ENCODE measurements around the gene THAP9.

Gene THAP9

GRCh38 chr4:82885410-82885809 is 15.1 kb upstream of the THAP9 start:
- TF ChIP-seq SP1 (IDR thresholded peaks at IDR 0.05) (no peak), FOXM1 (IDR thresholded peaks at IDR 0.05; ENCODE audit: borderline replicate concordance) (no peak)
- TF ChIP-seq, protein P1, sequence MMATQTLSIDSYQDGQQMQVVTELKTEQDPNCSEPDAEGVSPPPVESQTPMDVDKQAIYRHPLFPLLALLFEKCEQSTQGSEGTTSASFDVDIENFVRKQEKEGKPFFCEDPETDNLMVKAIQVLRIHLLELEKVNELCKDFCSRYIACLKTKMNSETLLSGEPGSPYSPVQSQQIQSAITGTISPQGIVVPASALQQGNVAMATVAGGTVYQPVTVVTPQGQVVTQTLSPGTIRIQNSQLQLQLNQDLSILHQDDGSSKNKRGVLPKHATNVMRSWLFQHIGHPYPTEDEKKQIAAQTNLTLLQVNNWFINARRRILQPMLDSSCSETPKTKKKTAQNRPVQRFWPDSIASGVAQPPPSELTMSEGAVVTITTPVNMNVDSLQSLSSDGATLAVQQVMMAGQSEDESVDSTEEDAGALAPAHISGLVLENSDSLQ (IDR thresholded peaks at IDR 0.05) = peak; percentile 68
- DNase-seq (ENCODE audit: extremely low spot score) = no peak
- CTCF ChIA-PET = no interaction called here
- POLR2A ChIA-PET = interaction anchor here (1.7 to 2.1 kb wide), 3 partner anchors 14 to 456 kb away, joined by 3 to 16 read pairs (median 7); partner anchors contain the start of gene THAP9

DNA sequence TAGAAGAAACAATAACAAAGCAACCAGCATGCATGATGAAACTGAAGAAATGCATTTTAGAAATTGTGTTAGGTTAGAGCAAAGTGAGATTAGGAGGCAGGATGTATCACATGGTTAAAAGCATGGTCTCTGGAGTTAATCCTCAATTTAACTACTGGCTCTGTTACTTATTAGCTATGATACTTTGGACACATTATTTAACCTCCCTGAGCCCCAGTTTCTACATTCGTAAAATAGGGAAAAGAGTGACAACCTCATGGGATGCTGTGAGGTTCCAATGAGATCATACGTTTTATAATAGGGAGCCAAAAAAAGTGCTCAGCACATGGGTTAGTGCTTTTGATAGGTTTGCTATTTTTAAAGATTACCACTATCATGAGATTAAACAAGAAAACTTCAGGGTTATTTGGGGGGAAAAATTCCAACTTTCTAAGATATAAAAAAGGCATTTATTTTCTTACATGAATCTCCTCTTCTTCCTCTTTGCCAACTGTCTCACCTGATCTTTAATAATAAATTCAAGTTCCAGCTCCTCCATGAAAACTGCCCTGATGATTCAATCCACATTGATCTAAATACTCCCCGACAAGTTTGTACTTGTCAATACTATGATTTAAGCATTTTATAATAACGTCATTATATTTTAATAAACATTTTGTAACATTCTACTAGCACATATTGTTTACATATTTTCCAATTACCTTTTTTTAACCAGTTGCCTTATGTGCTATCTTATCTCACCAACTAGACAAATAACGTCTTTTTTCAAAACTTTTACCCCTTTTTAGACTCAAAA is 14.2 kb upstream of the THAP9 start:
- DNase-seq (ENCODE audit: extremely low spot score) = no peak
- POLR2A ChIA-PET = interaction anchor here (1.7 to 2.1 kb wide), 3 partner anchors 13 to 457 kb away, joined by 3 to 16 read pairs (median 7); partner anchors contain the start of gene THAP9
- TF ChIP-seq HDGF (IDR thresholded peaks at IDR 0.05; ENCODE audit: borderline replicate concordance) (no peak), LEF1 (IDR thresholded peaks at IDR 0.05; ENCODE audit: borderline replicate concordance) (no peak), FOXK2 (IDR thresholded peaks at IDR 0.05) (no peak), SP1 (IDR thresholded peaks at IDR 0.05) (no peak), ELF4 (IDR thresholded peaks at IDR 0.05) (no peak), BHLHE40 (IDR thresholded peaks at IDR 0.05; ENCODE audit: borderline replicate concordance) (no peak), ARNT (IDR thresholded peaks at IDR 0.05) (no peak), FOXM1 (IDR thresholded peaks at IDR 0.05; ENCODE audit: borderline replicate concordance) (no peak), TARDBP (IDR thresholded peaks at IDR 0.05) (no peak), SUZ12 (IDR thresholded peaks at IDR 0.05) (no peak)
- CTCF ChIA-PET = interaction anchor here (0.8 kb wide), 1 partner anchor 441 kb away, joined by 3 read pairs; no protein-coding TSS in a partner anchor

DNA sequence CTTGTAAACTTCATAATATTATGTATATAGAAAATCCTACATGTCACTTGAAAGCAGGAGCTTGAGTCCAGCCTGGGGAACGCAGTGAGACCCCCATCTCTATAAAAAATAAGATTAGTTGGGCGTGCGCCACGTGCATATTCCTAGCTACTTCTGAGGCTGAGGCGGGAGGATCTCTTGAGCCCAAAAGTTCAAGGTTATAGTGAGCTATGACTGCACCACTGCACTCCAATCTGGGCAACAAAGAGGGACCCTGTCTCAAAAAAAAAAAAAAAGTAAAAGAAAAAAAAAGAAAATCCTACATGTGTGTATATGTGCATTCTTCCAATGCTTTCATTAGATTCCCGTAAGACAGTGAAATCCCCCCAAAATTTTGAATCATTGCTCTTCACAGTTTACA is 11.2 kb upstream of the THAP9 start:
- ChIA-PET CTCF (interaction anchor here (0.6 to 0.7 kb wide), 3 partner anchors 8 to 1422 kb away, joined by 3 to 7 read pairs (median 3); no protein-coding TSS in a partner anchor), POLR2A (interaction anchor here (0.9 to 4.4 kb wide), 2 partner anchors 10 to 122 kb away, joined by 3 to 39 read pairs; partner anchors contain the start of genes LIN54 and THAP9)
- peak; percentile 59; the same call in 1 of the 2 replicates for TF ChIP-seq ZNF384 (IDR thresholded peaks at IDR 0.05)
- no peak for TF ChIP-seq FOXK2 (IDR thresholded peaks at IDR 0.05)
- DNase-seq (ENCODE audit: extremely low spot score) = no peak

DNA sequence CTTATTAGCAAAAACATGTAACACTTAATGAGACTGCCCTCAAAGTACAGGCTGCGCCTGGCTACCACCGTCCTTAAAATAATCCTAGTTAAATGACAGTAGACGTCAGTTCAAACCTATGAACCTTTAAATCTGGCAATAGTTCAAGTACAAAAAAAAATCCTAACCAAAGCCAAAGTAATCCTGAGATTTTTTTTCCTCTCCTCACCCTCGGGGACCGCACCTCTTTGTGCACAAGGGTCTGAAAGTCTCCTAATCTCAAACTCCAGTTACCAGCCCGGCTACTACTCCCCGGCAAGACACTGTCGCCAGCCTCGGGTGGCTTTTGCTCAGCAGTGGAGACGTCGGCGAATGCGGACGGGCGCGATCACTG is 10.0 kb upstream of the THAP9 start:
- ChIA-PET CTCF (no interaction called here), POLR2A (interaction anchor here (4.4 kb wide), 1 partner anchor 9 kb away, joined by 39 read pairs; the partner anchor contains the start of gene THAP9)
- TF ChIP-seq FOXM1 (IDR thresholded peaks at IDR 0.05; ENCODE audit: borderline replicate concordance) (0 out of 2 replicates have a peak, but pooled peaks have one; percentile 40), ARNT (IDR thresholded peaks at IDR 0.05) (no peak)
- DNase-seq (ENCODE audit: extremely low spot score) = no peak

DNA sequence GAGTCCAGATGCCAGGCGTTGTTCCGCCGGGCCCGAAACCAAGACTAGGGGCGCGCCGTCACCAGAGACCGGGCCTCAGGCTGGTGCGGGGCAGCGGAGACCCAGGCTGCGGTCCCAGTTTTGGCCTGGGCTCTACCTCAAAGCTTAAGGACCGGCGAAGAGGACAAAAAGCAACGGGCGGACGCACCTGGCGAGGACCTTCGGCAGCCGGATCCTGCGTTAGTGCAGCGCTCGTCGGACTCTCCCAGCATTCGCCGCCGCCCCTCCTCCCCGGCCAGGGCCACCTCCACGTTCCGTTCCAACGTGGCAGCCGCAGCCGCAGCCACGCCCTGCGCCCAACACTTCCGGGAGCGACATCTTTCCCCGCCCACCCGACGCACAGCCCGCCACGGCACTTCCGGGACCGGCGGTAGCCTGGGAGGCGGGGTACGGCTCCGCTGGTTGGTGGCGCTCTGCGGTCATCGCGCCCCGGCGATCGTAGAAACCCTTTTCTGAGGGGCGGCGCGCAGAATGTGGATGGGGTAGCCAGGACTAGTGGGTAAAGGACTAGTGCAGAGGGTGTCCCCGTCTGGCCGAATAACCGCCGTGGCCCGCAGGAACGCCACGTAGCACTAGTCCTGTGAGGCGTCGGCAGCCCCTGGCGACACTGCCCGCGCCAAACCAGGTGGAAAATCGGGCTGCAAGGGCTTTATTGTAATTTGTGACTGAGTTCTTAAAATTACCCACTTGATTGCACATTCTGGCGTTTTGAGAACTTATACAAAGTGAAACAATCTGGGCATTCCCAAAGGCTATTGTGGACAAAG is 9.4 kb upstream of the THAP9 start, which contains the start of gene SEC31A:
Gene SEC31A, minus strand, starts transcription at position 253 of the 806 bp plus-strand sequence. CDS start 9,217 bp downstream, outside the sequence.
- CTCF ChIA-PET = no interaction called here
- no peak for TF ChIP-seq BHLHE40 (IDR thresholded peaks at IDR 0.05; ENCODE audit: borderline replicate concordance)
- no peak for TF ChIP-seq TARDBP (IDR thresholded peaks at IDR 0.05)
- TF ChIP-seq FOXM1 (IDR thresholded peaks at IDR 0.05; ENCODE audit: borderline replicate concordance) = no peak
- TF ChIP-seq, protein P1 (IDR thresholded peaks at IDR 0.05) = peak; percentile 42; the same call in 1 of the 2 replicates
- no peak for TF ChIP-seq ZNF384 (IDR thresholded peaks at IDR 0.05)
- no peak for TF ChIP-seq HDGF (IDR thresholded peaks at IDR 0.05; ENCODE audit: borderline replicate concordance)
- no peak for TF ChIP-seq FOXK2 (IDR thresholded peaks at IDR 0.05)
- no peak for TF ChIP-seq FOXA1 (IDR thresholded peaks at IDR 0.05)
- peak; percentile 97 for TF ChIP-seq ELF4 (IDR thresholded peaks at IDR 0.05)
- TF ChIP-seq L3MBTL2 (conservative IDR thresholded peaks at IDR 0.05) = peak; percentile 73
- TF ChIP-seq CTBP1 (IDR thresholded peaks at IDR 0.05; ENCODE audit: borderline replicate concordance) = peak; percentile 14; the same call in 1 of the 2 replicates
- POLR2A ChIA-PET = interaction anchor here (1.0 to 4.4 kb wide), 2 partner anchors 8 to 144 kb away, joined by 4 to 39 read pairs; partner anchors contain the start of genes COPS4 and THAP9
- DNase-seq (ENCODE audit: extremely low spot score) = peak; percentile 85

DNA sequence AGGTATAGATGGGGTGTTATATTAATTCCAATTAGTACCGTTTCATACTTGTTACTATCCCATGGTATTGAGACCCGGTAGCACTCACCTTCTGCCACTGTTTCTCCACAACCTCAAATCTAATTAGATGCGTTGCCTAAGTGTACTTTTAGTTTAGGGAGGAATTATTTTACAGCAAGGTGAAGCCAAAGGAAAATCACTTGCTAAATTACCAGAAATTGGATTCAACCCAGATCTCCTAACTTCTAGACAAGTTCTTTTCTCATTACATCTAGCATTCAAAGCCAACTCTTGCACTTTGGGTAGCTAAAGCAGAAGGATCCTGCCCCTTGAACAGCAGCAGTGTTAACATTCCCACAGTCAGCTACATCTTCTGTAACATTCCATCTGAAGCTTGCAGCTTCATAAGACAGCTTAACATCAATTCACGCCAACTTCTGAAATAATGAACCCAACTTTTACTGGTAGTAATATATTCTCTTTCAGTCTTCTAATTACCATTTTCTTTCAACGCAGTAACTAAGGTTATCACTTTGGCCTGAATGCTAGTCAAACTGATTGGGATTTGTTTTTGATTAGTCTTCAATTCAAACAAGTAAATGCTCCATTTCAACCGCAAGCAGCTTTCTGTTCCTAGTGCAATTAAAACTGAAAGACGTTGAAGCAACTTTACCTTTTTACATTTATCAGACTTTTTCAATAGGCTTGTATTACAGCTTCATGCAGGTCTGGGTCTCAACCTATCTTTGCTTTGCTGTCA is 8.6 kb upstream of the THAP9 start:
- TF ChIP-seq ZNF384 (IDR thresholded peaks at IDR 0.05) (no peak), TARDBP (IDR thresholded peaks at IDR 0.05) (no peak), ARNT (IDR thresholded peaks at IDR 0.05) (no peak), FOXM1 (IDR thresholded peaks at IDR 0.05; ENCODE audit: borderline replicate concordance) (no peak), ELF4 (IDR thresholded peaks at IDR 0.05) (no peak), FOXA1 (IDR thresholded peaks at IDR 0.05) (no peak)
- ChIA-PET CTCF (interaction anchor here (0.8 kb wide), 1 partner anchor 153 kb away, joined by 5 read pairs; no protein-coding TSS in a partner anchor), POLR2A (interaction anchor here (0.7 to 4.4 kb wide), 3 partner anchors 8 to 143 kb away, joined by 3 to 39 read pairs (median 4); partner anchors contain the start of genes COPS4 and THAP9)
- DNase-seq (ENCODE audit: extremely low spot score) = no peak
